ENCODE measurements around the gene SLC47A1. TPM values are rescaled to one million over a fixed set of nuclear protein-coding genes. Genes with fewer than 3 reads are reported as not detected.

SLC47A1 gene
- total and polyA plus RNA-seq, 7 experiments from 2014 or later: 0.09 to 2.7 (median 0.21) TPM; not detected in 4

DNA sequence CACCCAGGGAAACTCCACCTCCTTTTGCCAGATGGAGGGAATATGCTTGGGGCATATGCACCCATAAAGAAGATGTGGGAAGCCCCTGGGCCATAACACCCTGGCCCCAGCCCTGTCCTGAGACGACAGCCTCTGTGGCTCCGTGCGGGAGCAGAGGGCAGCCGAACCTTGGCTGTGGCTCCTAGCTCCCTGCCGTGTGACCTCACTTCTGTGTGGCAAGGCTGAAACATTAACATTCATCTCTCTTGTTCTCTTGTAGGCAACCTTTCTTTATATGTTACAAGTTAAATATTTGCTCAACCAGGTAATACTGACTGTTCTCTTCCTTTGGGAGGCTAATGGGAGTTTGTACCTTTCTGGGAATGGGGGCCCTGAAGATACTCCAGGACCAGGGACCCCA is 17.5 kb downstream of the SLC47A1 start:
- no peak overlapping the region for H3K4me3 ChIP-seq (ENCODE audit: low read length)
- ChIA-PET CTCF (no interaction called here), POLR2A (no interaction called here)
- H3K27ac Mint-ChIP-seq: no peak overlapping the region
- H3K27me3 Mint-ChIP-seq: peaks cover 0 to 9% (median 7%) of the 10 kb centered on the region in 5 donors
- no peak overlapping the region for H3K27ac ChIP-seq (ENCODE audit: low read depth, low read length)
- ATAC-seq (no peak), DNase-seq (no peak)
- H3K36me3 ChIP-seq (ENCODE audit: control insufficient read depth in 2 of 3, insufficient read depth in 3 of 3, low read length in 3 of 3): no peaks in the 10 kb centered on the region
- no peaks in the 10 kb centered on the region for H3K4me1 ChIP-seq (ENCODE audit: control insufficient read depth in 2 of 2, insufficient read depth in 2 of 2, low read length in 2 of 2)
- no peaks in the 10 kb centered on the region for H3K9me3 ChIP-seq (ENCODE audit: control insufficient read depth in 2 of 3, low read length in 3 of 3)
- H3K4me3 Mint-ChIP-seq: no peak overlapping the region
- no peaks in the 10 kb centered on the region for H3K36me3 Mint-ChIP-seq
- intact Hi-C loops (cut with micrococcal nuclease): no loop called here
- peaks cover 0 to 15% (median 6%) of the 10 kb centered on the region in 7 donors for H3K4me1 Mint-ChIP-seq
- H3K9me3 Mint-ChIP-seq: peaks cover 0 to 3% (median 0%) of the 10 kb centered on the region in 11 donors
- no peaks in the 10 kb centered on the region for H3K27me3 ChIP-seq (ENCODE audit: control insufficient read depth in 2 of 2, insufficient read depth in 2 of 2, low read length in 2 of 2)

- ChIA-PET POLR2A (no interaction called here), CTCF (no interaction called here)
- ATAC-seq: no peak
- Histone ChIP-seq H3K27ac (ENCODE audit: low read depth, low read length) (no peak overlapping the region), H3K9me3 (ENCODE audit: control insufficient read depth in 2 of 3, low read length in 3 of 3) (no peaks in the 10 kb centered on the region), H3K4me1 (ENCODE audit: control insufficient read depth in 2 of 2, insufficient read depth in 2 of 2, low read length in 2 of 2) (no peaks in the 10 kb centered on the region), H3K27me3 (ENCODE audit: control insufficient read depth in 2 of 2, insufficient read depth in 2 of 2, low read length in 2 of 2) (no peaks in the 10 kb centered on the region), H3K4me3 (ENCODE audit: low read length) (no peak overlapping the region), H3K36me3 (ENCODE audit: control insufficient read depth in 2 of 3, insufficient read depth in 3 of 3, low read length in 3 of 3) (no peaks in the 10 kb centered on the region)
- intact Hi-C loops (cut with micrococcal nuclease): no loop called here
- no peak overlapping the region for H3K27ac Mint-ChIP-seq
- no peak overlapping the region for H3K4me3 Mint-ChIP-seq
- peaks cover 0 to 10% (median 2%) of the 10 kb centered on the region in 7 donors for H3K4me1 Mint-ChIP-seq
- H3K36me3 Mint-ChIP-seq: no peaks in the 10 kb centered on the region
- peaks cover 0 to 10% (median 7%) of the 10 kb centered on the region in 5 donors for H3K27me3 Mint-ChIP-seq
- H3K9me3 Mint-ChIP-seq: peaks cover 0 to 3% (median 0%) of the 10 kb centered on the region in 11 donors
- no peak for DNase-seq
Observed at GRCh38 chr17:19551591-19552148, 18.0 kb downstream of the SLC47A1 start.

- POLR2A ChIA-PET: no interaction called here
- Mint-ChIP-seq H3K9me3 (peaks cover 0 to 6% (median 0%) of the 10 kb centered on the region in 11 donors), H3K4me3 (no peak overlapping the region), H3K27ac (no peak overlapping the region), H3K36me3 (no peaks in the 10 kb centered on the region), H3K27me3 (peaks cover 3 to 14% (median 10%) of the 10 kb centered on the region in 5 donors), H3K4me1 (peaks cover 0 to 8% (median 0%) of the 10 kb centered on the region in 7 donors)
- CTCF ChIA-PET: no interaction called here
- Histone ChIP-seq H3K4me1 (ENCODE audit: control insufficient read depth in 2 of 2, insufficient read depth in 2 of 2, low read length in 2 of 2) (no peaks in the 10 kb centered on the region), H3K27me3 (ENCODE audit: control insufficient read depth in 2 of 2, insufficient read depth in 2 of 2, low read length in 2 of 2) (no peaks in the 10 kb centered on the region), H3K9me3 (ENCODE audit: control insufficient read depth in 2 of 3, low read length in 3 of 3) (no peaks in the 10 kb centered on the region), H3K27ac (ENCODE audit: low read depth, low read length) (no peak overlapping the region), H3K4me3 (ENCODE audit: low read length) (no peak overlapping the region), H3K36me3 (ENCODE audit: control insufficient read depth in 2 of 3, insufficient read depth in 3 of 3, low read length in 3 of 3) (no peaks in the 10 kb centered on the region)
- ATAC-seq (no peak), DNase-seq (no peak)
- intact Hi-C loops (cut with micrococcal nuclease): no loop called here
Observed at GRCh38 chr17:19553036-19553435, 19.4 kb downstream of the SLC47A1 start.

DNA sequence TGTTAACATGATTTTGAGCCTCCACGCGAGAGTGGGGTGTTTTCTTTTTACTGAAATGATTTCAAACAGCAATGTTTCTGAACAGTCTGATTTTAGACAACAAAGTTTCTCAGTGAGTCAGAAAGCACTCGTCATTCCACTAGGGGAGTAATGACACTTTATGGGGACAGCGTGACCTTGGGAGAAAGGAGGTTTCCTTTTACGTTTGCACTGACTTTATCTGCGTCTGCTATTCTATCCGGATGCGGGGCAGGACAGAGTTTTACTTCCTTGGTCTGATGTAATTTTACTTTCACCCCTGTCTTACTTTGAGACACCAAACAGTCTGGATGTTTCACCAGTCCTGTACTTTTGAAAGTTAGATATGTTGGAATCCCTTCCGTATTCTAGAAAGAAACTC is 20.7 kb downstream of the SLC47A1 start:
- peaks cover 5 to 15% (median 12%) of the 10 kb centered on the region in 5 donors for H3K27me3 Mint-ChIP-seq
- H3K36me3 Mint-ChIP-seq: no peaks in the 10 kb centered on the region
- peaks cover 0 to 6% (median 0%) of the 10 kb centered on the region in 11 donors for H3K9me3 Mint-ChIP-seq
- intact Hi-C loops (cut with micrococcal nuclease): no loop called here
- ChIA-PET POLR2A (no interaction called here), CTCF (no interaction called here)
- H3K4me3 Mint-ChIP-seq: no peak overlapping the region
- Histone ChIP-seq H3K27ac (ENCODE audit: low read depth, low read length) (no peak overlapping the region), H3K27me3 (ENCODE audit: control insufficient read depth in 2 of 2, insufficient read depth in 2 of 2, low read length in 2 of 2) (no peaks in the 10 kb centered on the region), H3K4me1 (ENCODE audit: control insufficient read depth in 2 of 2, insufficient read depth in 2 of 2, low read length in 2 of 2) (no peaks in the 10 kb centered on the region), H3K36me3 (ENCODE audit: control insufficient read depth in 2 of 3, insufficient read depth in 3 of 3, low read length in 3 of 3) (no peaks in the 10 kb centered on the region), H3K4me3 (ENCODE audit: low read length) (no peak overlapping the region), H3K9me3 (ENCODE audit: control insufficient read depth in 2 of 3, low read length in 3 of 3) (no peaks in the 10 kb centered on the region)
- peaks cover 0 to 8% (median 0%) of the 10 kb centered on the region in 7 donors for H3K4me1 Mint-ChIP-seq
- peak overlapping the region in 1 of 9 donors; percentile 25 for H3K27ac Mint-ChIP-seq
- ATAC-seq (no peak), DNase-seq (no peak)

GRCh38 chr17:19555746-19556145 is 22.1 kb downstream of the SLC47A1 start:
- POLR2A ChIA-PET: no interaction called here

DNA sequence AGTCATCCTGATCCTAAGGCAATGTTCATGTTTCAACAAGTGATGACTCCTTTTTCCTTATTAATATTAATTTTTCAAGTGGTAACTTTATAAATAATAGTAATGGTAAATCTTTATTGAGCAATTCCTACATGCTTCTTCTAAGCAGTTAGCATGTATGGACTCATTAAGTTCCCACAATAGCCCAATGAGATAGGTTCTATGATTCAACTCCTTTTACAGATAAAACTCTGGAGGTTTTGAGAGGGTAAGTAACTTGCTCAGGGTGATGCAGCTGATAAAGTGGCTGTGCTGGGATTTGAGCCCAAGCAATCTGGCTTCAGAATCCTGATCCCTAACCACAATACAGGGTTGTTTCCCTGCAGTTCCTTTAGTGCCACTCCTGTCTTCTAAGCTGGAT is 25.3 kb downstream of the SLC47A1 start:
- no peak overlapping the region for H3K27ac Mint-ChIP-seq
- intact Hi-C loops (cut with micrococcal nuclease): no loop called here
- Histone ChIP-seq H3K27ac (ENCODE audit: low read depth, low read length) (no peak overlapping the region), H3K27me3 (ENCODE audit: control insufficient read depth in 2 of 2, insufficient read depth in 2 of 2, low read length in 2 of 2) (no peaks in the 10 kb centered on the region), H3K9me3 (ENCODE audit: control insufficient read depth in 2 of 3, low read length in 3 of 3) (no peaks in the 10 kb centered on the region), H3K36me3 (ENCODE audit: control insufficient read depth in 2 of 3, insufficient read depth in 3 of 3, low read length in 3 of 3) (no peaks in the 10 kb centered on the region), H3K4me1 (ENCODE audit: control insufficient read depth in 2 of 2, insufficient read depth in 2 of 2, low read length in 2 of 2) (no peaks in the 10 kb centered on the region), H3K4me3 (ENCODE audit: low read length) (no peak overlapping the region)
- H3K9me3 Mint-ChIP-seq: peaks cover 0 to 3% (median 0%) of the 10 kb centered on the region in 11 donors
- no peaks in the 10 kb centered on the region for H3K36me3 Mint-ChIP-seq
- no peak for DNase-seq
- peaks cover 6 to 19% (median 15%) of the 10 kb centered on the region in 5 donors for H3K27me3 Mint-ChIP-seq
- ChIA-PET POLR2A (no interaction called here), CTCF (no interaction called here)
- H3K4me3 Mint-ChIP-seq: no peak overlapping the region
- ATAC-seq: no peak
- H3K4me1 Mint-ChIP-seq: no peaks in the 10 kb centered on the region

More at GRCh38 chr17:19555746-19556145, 22.1 kb downstream of the SLC47A1 start:
- intact Hi-C loops (cut with micrococcal nuclease): no loop called here
- Histone ChIP-seq H3K36me3 (ENCODE audit: control insufficient read depth in 2 of 3, insufficient read depth in 3 of 3, low read length in 3 of 3) (no peaks in the 10 kb centered on the region), H3K27ac (ENCODE audit: low read depth, low read length) (no peak overlapping the region), H3K27me3 (ENCODE audit: control insufficient read depth in 2 of 2, insufficient read depth in 2 of 2, low read length in 2 of 2) (no peaks in the 10 kb centered on the region), H3K4me3 (ENCODE audit: low read length) (no peak overlapping the region), H3K9me3 (ENCODE audit: control insufficient read depth in 2 of 3, low read length in 3 of 3) (no peaks in the 10 kb centered on the region), H3K4me1 (ENCODE audit: control insufficient read depth in 2 of 2, insufficient read depth in 2 of 2, low read length in 2 of 2) (no peaks in the 10 kb centered on the region)
- Mint-ChIP-seq H3K27me3 (peaks cover 9 to 22% (median 17%) of the 10 kb centered on the region in 5 donors), H3K9me3 (peaks cover 0 to 6% (median 0%) of the 10 kb centered on the region in 11 donors), H3K4me3 (no peak overlapping the region), H3K4me1 (peaks cover 0 to 8% (median 0%) of the 10 kb centered on the region in 7 donors), H3K36me3 (no peaks in the 10 kb centered on the region), H3K27ac (no peak overlapping the region)
- CTCF ChIA-PET: interaction anchor here (0.7 kb wide), 1 partner anchor 1657 kb away, joined by 3 read pairs; no protein-coding TSS in a partner anchor
- ATAC-seq (no peak), DNase-seq (no peak)

DNA sequence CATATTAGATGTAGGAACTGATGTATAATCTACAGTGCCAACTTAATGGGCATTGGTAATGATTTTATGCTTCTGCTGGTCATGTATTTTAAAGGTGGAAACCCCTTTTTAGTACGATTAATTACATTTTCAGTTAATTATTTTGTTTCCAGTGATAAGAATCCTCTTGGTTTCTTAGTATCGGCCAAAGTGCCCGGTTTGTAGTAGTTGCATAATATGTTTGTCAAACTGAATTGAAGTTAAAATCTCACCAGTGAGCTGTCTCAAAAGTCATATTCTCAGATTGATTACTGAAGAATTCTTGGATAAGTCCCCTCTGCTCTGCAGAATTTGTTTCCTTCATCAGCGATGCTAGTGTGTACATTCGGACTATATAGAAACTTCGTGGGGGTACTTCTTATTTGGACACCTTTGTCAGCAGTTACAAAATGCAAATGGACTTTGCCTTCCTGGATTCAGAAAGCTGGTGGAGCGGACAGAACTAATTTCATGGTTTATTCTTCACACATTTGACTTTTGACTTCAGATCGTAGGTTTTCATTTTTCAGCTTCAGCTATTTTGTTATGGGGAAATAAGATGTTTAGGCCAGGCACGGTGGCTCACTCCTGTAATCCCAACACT is 28.2 kb downstream of the SLC47A1 start:
- H3K4me3 ChIP-seq (ENCODE audit: low read length): no peak overlapping the region
- H3K27ac ChIP-seq (ENCODE audit: low read depth, low read length): no peak overlapping the region
- CTCF ChIA-PET: no interaction called here
- POLR2A ChIA-PET: no interaction called here
- no peaks in the 10 kb centered on the region for H3K9me3 ChIP-seq (ENCODE audit: control insufficient read depth in 2 of 3, low read length in 3 of 3)
- no peak overlapping the region for H3K27ac Mint-ChIP-seq
- H3K4me1 Mint-ChIP-seq: no peaks in the 10 kb centered on the region
- H3K36me3 Mint-ChIP-seq: no peaks in the 10 kb centered on the region
- no peak overlapping the region for H3K4me3 Mint-ChIP-seq
- peaks cover 0 to 3% (median 0%) of the 10 kb centered on the region in 11 donors for H3K9me3 Mint-ChIP-seq
- no peaks in the 10 kb centered on the region for H3K4me1 ChIP-seq (ENCODE audit: control insufficient read depth in 2 of 2, insufficient read depth in 2 of 2, low read length in 2 of 2)
- no peaks in the 10 kb centered on the region for H3K36me3 ChIP-seq (ENCODE audit: control insufficient read depth in 2 of 3, insufficient read depth in 3 of 3, low read length in 3 of 3)
- intact Hi-C loops (cut with micrococcal nuclease): no loop called here
- ATAC-seq (no peak), DNase-seq (no peak)
- H3K27me3 Mint-ChIP-seq: peaks cover 6 to 19% (median 12%) of the 10 kb centered on the region in 5 donors
- no peaks in the 10 kb centered on the region for H3K27me3 ChIP-seq (ENCODE audit: control insufficient read depth in 2 of 2, insufficient read depth in 2 of 2, low read length in 2 of 2)
